NB4 (cell line): Measurements from ENCODE around the gene BNC2.

Experiments
- DNase-seq: peaks from one replicate; pipeline ENCODE4 v3.0.0; 2010; ENCODE audit warnings: low read depth
- H3K4me3 ChIP-seq: one replicate; pipeline ENCODE4 v1.5.1; 2011; ENCODE audit warnings: mild to moderate bottlenecking, low read depth, low read length, moderate library complexity
- CTCF ChIP-seq: IDR thresholded peaks from one replicate; pipeline ENCODE4 v1.5.1; 2012; ENCODE audit warnings: low read depth, low read length
- MYC ChIP-seq: IDR thresholded peaks from 2 replicates; pipeline ENCODE4 v1.6.1; 2011; ENCODE audit warnings: low read depth, low read length
- POLR2A ChIP-seq: IDR thresholded peaks from 2 replicates; pipeline ENCODE4 v1.6.1; 2011; ENCODE audit warnings: mild to moderate bottlenecking; ENCODE audit not compliant: insufficient read length; ENCODE audit errors: extremely low read depth
- TF ChIP-seq, protein P1 (sequence below): IDR thresholded peaks from 2 replicates; pipeline ENCODE4 v1.6.1; 2011; ENCODE audit warnings: low read depth, low read length

Gene BNC2

GRCh38 chr9:16825971-16826625 is 44.4 kb downstream of the BNC2 start:
- no peak for DNase-seq
- no peak overlapping the region for H3K4me3 ChIP-seq
- TF ChIP-seq CTCF (no peak), POLR2A (no peak), MYC (no peak)
- TF ChIP-seq, protein P1, sequence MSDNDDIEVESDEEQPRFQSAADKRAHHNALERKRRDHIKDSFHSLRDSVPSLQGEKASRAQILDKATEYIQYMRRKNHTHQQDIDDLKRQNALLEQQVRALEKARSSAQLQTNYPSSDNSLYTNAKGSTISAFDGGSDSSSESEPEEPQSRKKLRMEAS: no peak

GRCh38 chr9:16825331-16825725 is 45.1 kb downstream of the BNC2 start:
- DNase-seq: no peak
- H3K4me3 ChIP-seq: no peak overlapping the region
- TF ChIP-seq MYC: no peak
- no peak for TF ChIP-seq CTCF
- TF ChIP-seq, protein P1: no peak
- TF ChIP-seq POLR2A: no peak

- DNase-seq: peak; percentile 33
- TF ChIP-seq, protein P1: no peak
- TF ChIP-seq MYC (no peak), POLR2A (no peak), CTCF (no peak)
- no peak overlapping the region for H3K4me3 ChIP-seq
Measured at GRCh38 chr9:16824545-16825330, 45.7 kb downstream of the BNC2 start.

DNA sequence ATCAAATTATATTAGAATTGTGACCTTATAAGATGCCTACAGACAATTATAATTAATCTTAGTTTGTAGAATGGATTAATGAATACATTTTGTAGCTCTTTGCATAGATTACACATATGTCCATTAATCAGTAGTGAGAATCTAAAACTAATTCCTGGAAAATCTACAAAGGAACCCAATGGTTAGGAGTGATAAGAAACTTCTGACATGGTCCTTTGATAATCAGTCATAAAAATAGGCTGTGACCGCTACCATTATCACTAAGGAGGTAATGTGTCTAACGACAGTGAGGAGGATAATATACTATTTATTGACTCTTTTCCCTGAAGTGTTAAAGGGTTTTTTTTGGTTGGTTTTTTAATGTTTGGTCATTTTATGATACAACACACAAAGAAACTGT is 46.6 kb downstream of the BNC2 start:
- DNase-seq: no peak
- no peak for TF ChIP-seq POLR2A
- TF ChIP-seq, protein P1: no peak
- no peak for TF ChIP-seq MYC
- no peak for TF ChIP-seq CTCF

GRCh38 chr9:16821344-16821743 is 49.1 kb downstream of the BNC2 start:
- TF ChIP-seq MYC: no peak
- TF ChIP-seq, protein P1: no peak
- TF ChIP-seq POLR2A: no peak
- TF ChIP-seq CTCF: no peak
- DNase-seq: no peak
- H3K4me3 ChIP-seq: no peak overlapping the region

More for the DNA sequence above, 46.6 kb downstream of the BNC2 start:
- H3K4me3 ChIP-seq: no peak overlapping the region
